H1 (cell line): Measurements from ENCODE around the gene LCN2. TPM values are rescaled to one million over a fixed set of nuclear protein-coding genes. Genes with fewer than 3 reads are reported as not detected.

ENCODE experiments used
- KDM1A ChIP-seq: fragments of 200-600, 300-600 bp; sonication (generic); IDR thresholded peaks from 2 replicates; pipeline ENCODE4 v1.7.1; 2016; ENCODE audit warnings: mild to moderate bottlenecking, low read length, borderline replicate concordance
- POLR2A ChIP-seq, 2 experiments: IDR thresholded peaks; 1 replicate in 1 of 2; 2 replicates in 1 of 2; pipeline ENCODE4 v1.6.1; 2011; ENCODE audit warnings: low read depth in 2 of 2, low read length in 2 of 2, mild to moderate bottlenecking in 2 of 2; ENCODE audit errors: control extremely low read depth in 1 of 2
- RXRA ChIP-seq: IDR thresholded peaks from 2 replicates; pipeline ENCODE4 v1.6.1; 2011; ENCODE audit warnings: low read depth, mild to moderate bottlenecking, low read length, moderate library complexity; ENCODE audit not compliant: insufficient read depth
- SP4 ChIP-seq: IDR thresholded peaks from 2 replicates; pipeline ENCODE4 v1.6.1; 2012; ENCODE audit warnings: low read length, inconsistent platforms
- polyA plus RNA-seq, 7 experiments: library from polyadenylated mRNA; depleted of rRNA in 3 of 7; stranded (reverse) in 5 of 7; unstranded in 2 of 7; fragments of >200 nt in 5 of 7; fragments of 200-250 nt in 2 of 7; gene quantifications; 1 replicate in 5 of 7; 2 replicates in 1 of 7; 4 replicates in 1 of 7; pipeline versions ENCODE4 v1.2.1 to v1.2.3, GENCODE V29; 2011 to 2013; ENCODE audit warnings: missing spikeins in 2 of 7, mixed read lengths in 2 of 7
- total RNA-seq: library from RNA; stranded (reverse); fragmentation: NEBNext Ultra II Directional; extraction: Animal tissue kit (Norgen Biotek cat#: 25700); gene quantifications from 2 replicates; pipeline ENCODE4 v1.2.1, GENCODE V29; 2021

LCN2 gene
- total and polyA plus RNA-seq, 2 of the 8 experiments (the other 6 are each of a cell fraction or from before 2014, with no cell fraction given): 1.1 to 1.6 TPM

DNA sequence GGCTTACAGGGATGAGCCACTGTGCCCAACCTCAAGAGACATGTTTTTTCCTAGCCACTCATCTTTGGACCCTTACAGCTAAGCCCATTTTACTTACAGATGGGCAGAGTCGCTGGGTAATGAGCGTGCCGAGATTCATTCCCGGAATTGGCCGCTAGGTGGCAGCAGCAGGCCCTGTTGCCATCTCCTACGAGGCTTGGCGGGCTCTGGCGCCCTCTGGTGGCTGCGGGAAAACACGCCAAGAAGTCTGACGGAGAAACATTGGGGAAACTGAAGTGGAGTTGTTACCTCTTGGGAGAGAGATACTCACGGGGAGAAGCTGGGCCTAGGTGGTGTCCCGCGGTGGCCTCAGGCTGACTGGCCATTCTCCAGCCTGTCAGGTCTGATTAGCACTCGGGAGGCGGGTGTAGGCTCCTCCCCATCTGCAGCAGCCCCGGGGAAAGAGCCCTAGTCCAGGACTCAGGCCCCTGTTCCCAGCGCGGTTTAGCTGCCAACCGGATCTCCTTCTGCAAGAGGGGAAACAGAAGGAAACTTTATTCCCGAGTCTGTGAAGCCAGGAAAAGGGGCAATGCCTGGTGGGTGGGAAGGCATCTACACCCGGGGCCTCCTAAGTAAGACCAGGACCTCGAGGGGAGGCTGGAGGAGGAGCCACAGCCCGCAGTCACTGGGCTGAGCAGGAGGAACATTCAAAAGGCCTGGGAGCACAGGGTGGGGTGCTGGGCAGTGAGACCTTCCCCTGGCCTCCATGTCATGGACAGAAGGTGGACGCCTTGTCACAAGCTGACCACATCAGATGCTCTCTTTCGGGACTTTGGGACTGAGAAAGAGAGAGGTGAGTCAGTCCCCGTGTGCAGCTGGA, 31.4 kb upstream of the LCN2 start (continued):
- TF ChIP-seq KDM1A (peak; percentile 34; the same call in 1 of the 2 replicates), SP4 (0 out of 2 replicates have a peak, but pooled peaks have one; percentile 72), POLR2A (IDR thresholded peaks at IDR 0.05; ENCODE audit: control extremely low read depth in 1 of 2, low read depth in 2 of 2, low read length in 2 of 2) (peak in 1 of 2 experiments; percentile 21; a peak in 1 of 3 replicates), RXRA (0 out of 2 replicates have a peak, but pooled peaks have one; percentile 43)
- TF ChIP-seq, all 59 proteins: peak for 23
